ENCODE data around the gene ZNF618. TPM values are rescaled to one million over a fixed set of nuclear protein-coding genes. Genes with fewer than 3 reads are reported as not detected.
A peak's percentile ranks its signal among the peaks of the same experiment; 100 is the strongest.

Gene ZNF618
- total RNA-seq, 2 experiments from 2014 or later = 0.34 to 0.42 TPM

DNA sequence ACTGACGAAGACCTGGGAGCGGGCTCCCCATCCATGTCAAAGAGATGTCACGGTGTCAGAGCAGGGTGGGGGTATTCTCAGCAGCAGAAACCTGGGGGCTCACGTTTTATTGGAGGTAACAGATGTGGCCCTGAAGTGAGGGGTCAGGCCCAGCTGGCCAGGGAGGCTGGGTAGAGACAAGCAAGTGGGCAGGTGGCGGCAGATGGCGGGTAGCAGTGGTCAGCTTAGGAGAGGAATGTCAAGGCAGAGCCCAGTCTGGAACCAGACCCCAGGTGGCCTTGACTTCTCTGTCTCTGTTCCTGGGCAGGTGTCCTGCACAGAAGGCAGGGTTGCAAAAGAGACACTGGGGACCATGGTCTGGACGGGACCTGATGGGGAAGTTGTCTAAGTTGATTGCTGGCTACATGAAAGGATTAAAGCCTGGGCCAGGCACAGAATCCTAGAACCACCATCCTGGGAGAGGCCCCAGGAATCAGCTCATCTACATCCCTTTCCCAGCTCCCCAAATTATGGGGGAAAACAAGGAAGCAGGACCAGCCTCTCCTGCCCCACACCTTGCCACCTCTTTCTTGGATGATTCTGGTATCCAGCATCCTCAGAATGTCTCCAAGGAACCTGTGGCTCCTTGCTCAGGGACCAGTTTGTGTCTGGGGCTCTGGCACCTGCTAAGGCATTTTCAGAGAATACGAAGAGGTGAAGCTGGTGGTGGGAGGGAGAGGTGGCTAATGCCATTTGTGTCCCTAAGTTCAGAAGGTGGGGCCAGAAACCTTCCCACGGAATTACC lies 129.5 kb downstream of the ZNF618 start:
- Mint-ChIP-seq H3K9me3 (ENCODE audit: insufficient read depth) (no peaks in the 10 kb centered on the region), H3K36me3 (ENCODE audit: low read depth) (no peaks in the 10 kb centered on the region), H3K27me3 (ENCODE audit: low read depth) (no peaks in the 10 kb centered on the region), H3K4me1 (ENCODE audit: low read depth) (no peaks in the 10 kb centered on the region), H3K27ac (no peak overlapping the region), H3K4me3 (no peak overlapping the region)
- CTCF ChIA-PET = no interaction called here
- ATAC-seq (no peak), DNase-seq (no peak)
- POLR2A ChIA-PET = no interaction called here

DNA sequence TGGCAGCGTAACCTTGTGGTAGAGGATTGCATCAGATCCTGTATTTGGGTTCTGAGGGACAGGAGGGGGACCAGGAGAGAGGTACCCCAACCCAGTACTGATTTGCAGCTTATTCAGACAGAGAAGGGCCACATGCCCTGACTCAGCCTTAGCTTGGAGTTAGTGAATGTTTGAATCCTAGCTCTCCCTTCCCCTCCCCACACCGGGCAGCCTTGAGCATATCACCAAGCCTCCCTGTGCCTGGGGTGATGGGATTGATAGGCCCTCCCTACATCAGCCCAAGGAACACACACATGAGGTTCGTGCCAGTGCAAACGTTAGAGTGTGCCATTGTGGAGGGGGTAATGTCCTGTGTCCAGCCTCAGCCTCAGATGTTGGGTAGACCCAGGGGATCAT lies 130.0 kb downstream of the ZNF618 start:
- Mint-ChIP-seq H3K9me3 (ENCODE audit: insufficient read depth) (no peaks in the 10 kb centered on the region), H3K36me3 (ENCODE audit: low read depth) (no peaks in the 10 kb centered on the region), H3K27ac (no peak overlapping the region), H3K4me1 (ENCODE audit: low read depth) (no peaks in the 10 kb centered on the region), H3K27me3 (ENCODE audit: low read depth) (no peaks in the 10 kb centered on the region), H3K4me3 (no peak overlapping the region)
- CTCF ChIA-PET = no interaction called here
- ATAC-seq = no peak
- POLR2A ChIA-PET = no interaction called here
- DNase-seq = no peak

DNA sequence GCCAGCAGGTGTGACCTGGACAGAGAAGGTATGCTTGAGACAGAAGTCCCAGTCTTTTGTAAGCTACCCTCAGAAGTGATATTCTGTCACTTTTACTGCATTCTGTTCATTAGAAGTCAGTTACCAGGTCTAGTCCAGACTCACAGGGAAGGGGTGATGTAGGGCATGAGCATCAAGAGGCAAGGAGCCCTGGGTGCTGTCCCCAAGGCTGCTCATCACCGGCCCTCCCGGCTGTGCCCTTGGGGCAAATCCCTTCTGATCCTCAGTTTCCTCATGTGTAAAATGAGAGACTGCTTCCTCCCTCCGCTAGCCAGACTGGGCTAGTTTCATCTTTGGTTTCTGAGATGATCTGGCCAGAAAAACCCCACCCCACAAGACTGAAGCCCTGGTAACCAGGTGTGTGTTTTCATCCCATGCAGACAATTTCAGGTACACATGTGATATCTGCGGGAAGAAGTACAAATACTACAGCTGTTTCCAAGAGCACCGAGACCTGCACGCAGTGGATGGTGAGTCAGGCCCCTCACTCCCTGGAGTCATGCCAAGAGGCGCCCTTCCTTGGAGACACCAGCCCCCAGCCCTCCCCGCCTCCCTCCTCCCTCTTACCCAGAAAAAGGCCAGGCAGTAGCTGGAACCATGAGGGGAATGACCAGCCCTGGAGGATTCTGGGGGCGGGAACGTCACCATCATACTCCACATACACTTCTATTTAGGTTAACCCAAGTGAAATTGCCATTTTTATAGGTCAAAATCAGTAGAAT lies 131.0 kb downstream of the ZNF618 start:
- H3K4me1 Mint-ChIP-seq (ENCODE audit: low read depth) = no peaks in the 10 kb centered on the region
- CTCF ChIA-PET = no interaction called here
- DNase-seq (no peak), ATAC-seq (no peak)
- no peak overlapping the region for H3K4me3 Mint-ChIP-seq
- H3K9me3 Mint-ChIP-seq (ENCODE audit: insufficient read depth) = no peaks in the 10 kb centered on the region
- POLR2A ChIA-PET = no interaction called here
- no peaks in the 10 kb centered on the region for H3K36me3 Mint-ChIP-seq (ENCODE audit: low read depth)
- peaks cover 2% of the 10 kb centered on the region for H3K27me3 Mint-ChIP-seq (ENCODE audit: low read depth)
- no peak overlapping the region for H3K27ac Mint-ChIP-seq

DNA sequence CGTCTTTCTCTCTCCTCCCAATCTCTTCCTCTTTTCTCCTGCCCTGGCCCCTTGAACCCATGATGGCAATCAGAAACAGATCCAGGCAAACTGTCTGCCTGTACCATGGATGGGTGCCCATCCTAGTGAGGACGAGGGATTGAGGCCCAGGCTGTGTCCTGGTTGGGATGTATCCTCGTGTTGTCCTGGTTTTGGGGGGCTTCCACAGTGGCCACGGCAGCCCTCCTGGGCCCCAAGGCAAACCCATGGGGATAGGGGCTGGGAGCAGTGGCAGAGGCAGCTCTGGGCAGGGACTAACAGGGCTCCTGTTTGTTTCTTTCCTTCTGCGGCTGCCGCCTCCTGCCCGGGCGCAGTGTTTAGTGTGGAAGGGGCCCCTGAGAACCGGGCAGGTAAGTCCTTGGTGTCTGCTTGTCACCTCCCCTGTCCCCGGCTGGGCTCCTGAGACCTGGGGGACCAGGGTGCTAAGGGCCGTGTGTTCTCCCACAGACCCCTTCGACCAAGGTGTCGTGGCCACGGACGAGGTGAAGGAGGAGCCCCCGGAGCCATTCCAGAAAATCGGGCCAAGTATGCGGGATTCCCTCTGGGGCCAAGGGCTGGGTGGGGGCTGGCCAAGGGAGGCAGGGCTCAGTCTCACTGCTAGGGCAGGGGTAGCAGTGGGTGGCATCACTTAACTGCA lies 132.0 kb downstream of the ZNF618 start:
- Mint-ChIP-seq H3K27me3 (ENCODE audit: low read depth) (peaks cover 2% of the 10 kb centered on the region), H3K4me1 (ENCODE audit: low read depth) (no peaks in the 10 kb centered on the region), H3K27ac (no peak overlapping the region), H3K36me3 (ENCODE audit: low read depth) (no peaks in the 10 kb centered on the region), H3K9me3 (ENCODE audit: insufficient read depth) (no peaks in the 10 kb centered on the region), H3K4me3 (no peak overlapping the region)
- no peak for DNase-seq
- ChIA-PET POLR2A (no interaction called here), CTCF (no interaction called here)
- no peak for ATAC-seq

DNA sequence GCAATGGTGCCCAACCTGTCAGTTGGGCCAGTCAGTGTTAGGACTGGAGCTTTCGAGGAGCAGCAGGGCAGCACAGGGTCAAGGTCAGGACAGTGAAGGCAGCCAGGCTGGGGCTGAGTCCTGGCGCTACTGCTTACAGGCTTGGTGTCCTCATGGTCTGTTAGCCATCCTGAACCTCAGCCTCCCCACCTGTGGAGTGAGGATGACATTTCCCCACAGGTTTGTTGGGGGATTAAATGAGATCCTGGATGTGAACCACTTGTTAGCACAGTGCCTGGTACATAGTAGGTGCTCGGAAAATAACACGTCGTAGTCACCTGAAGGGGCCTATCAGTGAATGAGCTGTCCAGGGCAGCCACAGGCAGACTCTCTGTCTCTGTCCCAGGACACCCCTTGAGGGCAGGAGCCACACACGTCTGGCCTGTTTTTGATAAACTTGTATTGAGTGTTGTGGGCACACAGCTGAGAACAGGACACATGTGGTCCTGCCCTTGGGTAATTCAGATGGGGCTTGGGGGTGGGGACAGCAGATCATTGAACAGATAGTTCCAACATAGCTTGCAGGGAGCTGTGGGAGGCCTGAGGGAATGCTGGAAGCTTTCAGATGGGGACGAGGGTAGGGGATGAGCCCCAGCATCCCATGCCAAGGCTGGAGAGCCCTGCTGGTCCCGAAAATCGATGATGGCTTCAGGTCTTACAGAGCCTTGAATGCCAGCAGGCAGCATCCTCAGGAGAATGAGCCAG lies 132.7 kb downstream of the ZNF618 start:
- no peak for DNase-seq
- no peaks in the 10 kb centered on the region for H3K36me3 Mint-ChIP-seq (ENCODE audit: low read depth)
- ChIA-PET POLR2A (no interaction called here), CTCF (no interaction called here)
- no peak for ATAC-seq
- H3K4me3 Mint-ChIP-seq = no peak overlapping the region
- peaks cover 2% of the 10 kb centered on the region for H3K27me3 Mint-ChIP-seq (ENCODE audit: low read depth)
- no peaks in the 10 kb centered on the region for H3K4me1 Mint-ChIP-seq (ENCODE audit: low read depth)
- no peak overlapping the region for H3K27ac Mint-ChIP-seq
- H3K9me3 Mint-ChIP-seq (ENCODE audit: insufficient read depth) = no peaks in the 10 kb centered on the region

DNA sequence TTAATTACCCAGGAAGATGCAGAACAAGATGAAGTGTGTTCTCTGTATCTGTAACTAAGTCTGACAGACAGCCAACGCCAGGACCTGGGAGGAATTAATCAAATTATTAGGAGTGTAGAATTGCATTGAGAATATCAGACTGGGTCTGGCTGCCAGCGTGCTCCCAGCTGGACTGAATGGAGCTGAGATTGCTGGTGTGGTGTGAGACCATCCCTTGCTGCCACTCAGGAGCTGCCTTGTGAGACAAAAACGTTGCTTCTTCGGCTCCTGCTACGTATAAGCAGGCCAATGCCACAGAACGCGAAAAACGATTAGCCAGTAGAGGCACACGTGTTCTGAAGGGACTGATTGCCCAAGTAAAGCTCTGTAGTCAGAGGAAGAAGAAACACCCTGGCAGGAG lies 135.2 kb downstream of the ZNF618 start:
- ATAC-seq (no peak), DNase-seq (no peak)
- H3K4me1 Mint-ChIP-seq (ENCODE audit: low read depth) = no peaks in the 10 kb centered on the region
- H3K36me3 Mint-ChIP-seq (ENCODE audit: low read depth) = no peaks in the 10 kb centered on the region
- ChIA-PET CTCF (no interaction called here), POLR2A (no interaction called here)
- peaks cover 2% of the 10 kb centered on the region for H3K27me3 Mint-ChIP-seq (ENCODE audit: low read depth)
- H3K27ac Mint-ChIP-seq = no peak overlapping the region
- H3K4me3 Mint-ChIP-seq = no peak overlapping the region
- H3K9me3 Mint-ChIP-seq (ENCODE audit: insufficient read depth) = no peaks in the 10 kb centered on the region

DNA sequence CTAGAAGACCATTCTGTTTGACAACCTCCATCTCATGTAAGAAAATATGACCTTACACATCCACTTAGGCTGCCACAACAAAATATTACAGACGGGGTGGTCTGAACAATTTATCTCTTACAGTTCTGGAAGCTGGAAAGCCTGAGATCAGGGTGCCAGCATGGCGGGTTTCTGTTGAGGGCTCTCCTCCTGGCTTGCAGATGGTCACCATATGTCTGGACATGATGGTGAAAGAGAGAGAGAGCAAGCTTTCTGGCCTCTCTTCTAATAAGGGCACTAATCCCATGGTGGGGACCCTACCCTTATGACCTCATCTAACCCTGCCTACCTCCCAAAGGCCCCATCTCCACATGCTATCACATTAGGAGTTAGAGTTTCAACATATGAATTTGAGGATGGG lies 136.0 kb downstream of the ZNF618 start:
- Mint-ChIP-seq H3K4me1 (ENCODE audit: low read depth) (no peaks in the 10 kb centered on the region), H3K4me3 (no peak overlapping the region), H3K9me3 (ENCODE audit: insufficient read depth) (no peaks in the 10 kb centered on the region), H3K27me3 (ENCODE audit: low read depth) (peaks cover 2% of the 10 kb centered on the region), H3K36me3 (ENCODE audit: low read depth) (no peaks in the 10 kb centered on the region), H3K27ac (no peak overlapping the region)
- ATAC-seq (no peak), DNase-seq (no peak)
- ChIA-PET POLR2A (no interaction called here), CTCF (no interaction called here)

DNA sequence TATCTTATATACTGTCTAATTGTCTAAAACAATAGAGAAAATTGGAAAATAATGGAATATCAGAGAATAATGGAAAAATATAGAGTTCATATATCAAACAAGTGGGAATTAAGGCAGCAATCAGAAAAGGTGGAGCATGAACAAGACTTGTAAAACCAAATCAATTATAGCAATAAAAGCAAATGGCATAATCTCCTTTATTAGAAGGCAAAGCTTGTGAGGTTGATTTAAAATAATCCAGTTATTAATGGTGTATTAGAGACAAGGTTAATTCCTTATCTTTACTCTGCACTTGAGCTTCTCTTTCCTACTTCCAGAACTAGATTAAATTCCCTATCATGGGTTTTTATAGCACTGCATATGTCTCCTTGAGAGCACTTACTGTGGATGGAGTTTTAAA lies 137.9 kb downstream of the ZNF618 start:
- Mint-ChIP-seq H3K9me3 (ENCODE audit: insufficient read depth) (no peaks in the 10 kb centered on the region), H3K4me3 (no peak overlapping the region), H3K27me3 (ENCODE audit: low read depth) (peaks cover 2% of the 10 kb centered on the region), H3K27ac (no peak overlapping the region), H3K36me3 (ENCODE audit: low read depth) (no peaks in the 10 kb centered on the region), H3K4me1 (ENCODE audit: low read depth) (no peaks in the 10 kb centered on the region)
- ATAC-seq (no peak), DNase-seq (no peak)
- POLR2A ChIA-PET = no interaction called here
- CTCF ChIA-PET = no interaction called here

DNA sequence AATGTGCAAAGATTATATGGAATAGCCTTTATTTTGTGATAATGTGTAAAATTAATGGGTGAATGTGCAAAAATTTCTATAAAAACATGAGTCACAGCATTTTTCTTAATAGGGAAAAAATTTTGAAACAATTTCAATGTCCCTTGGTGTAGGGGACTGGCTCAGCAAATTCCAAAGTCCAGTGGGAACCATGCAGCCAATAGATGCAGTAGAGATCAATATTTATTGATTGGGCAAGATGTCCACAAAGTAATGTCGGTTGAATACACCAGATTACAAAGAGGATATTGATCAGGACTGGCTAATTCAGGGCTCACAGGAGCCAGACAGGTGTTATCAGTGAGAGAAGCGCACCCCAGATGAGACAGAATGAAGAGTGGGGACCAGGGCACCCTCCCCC lies 139.5 kb downstream of the ZNF618 start:
- DNase-seq (no peak), ATAC-seq (no peak)
- H3K27ac Mint-ChIP-seq = no peak overlapping the region
- H3K27me3 Mint-ChIP-seq (ENCODE audit: low read depth) = peaks cover 2% of the 10 kb centered on the region
- H3K4me3 Mint-ChIP-seq = no peak overlapping the region
- H3K4me1 Mint-ChIP-seq (ENCODE audit: low read depth) = no peaks in the 10 kb centered on the region
- ChIA-PET POLR2A (no interaction called here), CTCF (no interaction called here)
- H3K36me3 Mint-ChIP-seq (ENCODE audit: low read depth) = no peaks in the 10 kb centered on the region
- H3K9me3 Mint-ChIP-seq (ENCODE audit: insufficient read depth) = no peaks in the 10 kb centered on the region

DNA sequence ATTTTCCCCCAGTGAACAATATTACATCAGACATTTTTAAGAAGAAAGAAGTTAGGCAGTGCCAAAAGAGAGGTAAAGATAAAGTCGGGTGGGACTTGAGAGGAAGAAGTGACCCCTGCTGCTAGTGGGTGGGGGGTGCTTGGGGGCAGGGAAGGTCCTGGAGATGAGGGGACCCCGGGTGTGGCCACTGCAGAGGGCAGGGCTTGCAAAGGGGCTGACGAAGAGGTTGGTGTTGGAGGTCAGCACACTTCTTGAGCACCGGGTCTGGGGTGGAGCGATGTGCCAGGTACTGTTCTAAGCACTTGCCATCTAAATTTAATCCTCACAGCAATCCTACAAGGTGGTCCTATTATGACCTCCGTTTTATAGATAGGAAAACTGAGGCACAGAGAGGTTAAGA lies 140.0 kb downstream of the ZNF618 start:
- ChIA-PET CTCF (no interaction called here), POLR2A (no interaction called here)
- ATAC-seq (no peak), DNase-seq (no peak)
- no peak overlapping the region for H3K4me3 Mint-ChIP-seq
- H3K9me3 Mint-ChIP-seq (ENCODE audit: insufficient read depth) = no peaks in the 10 kb centered on the region
- no peaks in the 10 kb centered on the region for H3K4me1 Mint-ChIP-seq (ENCODE audit: low read depth)
- H3K27me3 Mint-ChIP-seq (ENCODE audit: low read depth) = peaks cover 2% of the 10 kb centered on the region
- no peak overlapping the region for H3K27ac Mint-ChIP-seq
- no peaks in the 10 kb centered on the region for H3K36me3 Mint-ChIP-seq (ENCODE audit: low read depth)

DNA sequence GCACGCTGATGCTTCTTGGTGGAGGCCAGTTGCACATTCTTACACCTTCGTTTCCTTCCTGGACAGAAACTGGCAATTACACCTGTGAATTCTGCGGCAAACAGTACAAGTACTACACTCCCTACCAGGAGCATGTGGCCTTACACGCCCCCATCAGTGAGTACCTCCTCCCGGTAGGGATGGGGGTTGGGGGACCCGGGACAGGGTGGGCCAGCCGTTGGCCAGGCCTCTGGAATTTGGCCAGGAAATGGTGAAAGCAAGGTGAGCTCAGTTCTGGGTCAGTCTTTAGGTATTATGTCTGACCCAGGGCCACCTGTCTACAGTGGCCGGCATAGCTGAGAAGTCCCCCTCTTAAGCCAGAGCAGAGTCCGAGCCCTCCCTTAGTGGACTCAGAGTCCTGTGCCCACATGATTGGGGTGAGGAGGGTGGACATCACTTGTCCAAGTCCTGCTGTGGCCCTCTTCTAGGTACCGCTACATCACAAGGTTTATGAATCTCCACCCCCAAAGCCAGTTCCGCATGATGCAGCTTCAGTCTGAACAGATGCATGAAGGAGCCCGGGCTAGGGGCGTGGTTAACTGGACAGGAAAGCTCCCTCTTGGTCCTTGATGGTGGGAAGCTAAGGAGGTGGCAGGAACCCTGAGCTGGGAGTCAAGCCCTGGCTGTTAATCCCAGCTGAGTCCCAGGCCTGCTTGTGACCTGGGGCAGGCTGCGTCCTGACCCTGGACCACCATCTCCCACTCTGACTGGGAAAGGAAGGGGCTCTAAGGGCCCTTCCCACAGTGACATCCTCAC lies 140.7 kb downstream of the ZNF618 start:
- CTCF ChIA-PET = no interaction called here
- no peaks in the 10 kb centered on the region for H3K4me1 Mint-ChIP-seq (ENCODE audit: low read depth)
- POLR2A ChIA-PET = no interaction called here
- no peak overlapping the region for H3K4me3 Mint-ChIP-seq
- no peaks in the 10 kb centered on the region for H3K36me3 Mint-ChIP-seq (ENCODE audit: low read depth)
- H3K9me3 Mint-ChIP-seq (ENCODE audit: insufficient read depth) = no peaks in the 10 kb centered on the region
- peak; percentile 12 for DNase-seq
- H3K27me3 Mint-ChIP-seq (ENCODE audit: low read depth) = no peaks in the 10 kb centered on the region
- ATAC-seq = no peak
- no peak overlapping the region for H3K27ac Mint-ChIP-seq
